SK-N-SH treated with all-trans-retinoic acid at 6 μM for 48 hours (cell line): ENCODE results near the gene SYT8.

Source experiments
- GLIS3 ChIP-seq: fragments of 250-450 bp; sonication (Bioruptor Pico); IDR thresholded peaks from 2 replicates; pipeline ENCODE4 v1.5.0; 2020; ENCODE audit warnings: mild to moderate bottlenecking, moderate library complexity
- OSR1 ChIP-seq: fragments of 250-450 bp; sonication (Bioruptor Pico); IDR thresholded peaks from 2 replicates; pipeline ENCODE4 v1.8.0; 2022; ENCODE audit warnings: moderate library complexity, mild to moderate bottlenecking, inconsistent platforms
- POU6F1 ChIP-seq: fragments of 250-450 bp; sonication (Bioruptor Pico); IDR thresholded peaks from 2 replicates; pipeline ENCODE4 v1.8.0; 2021; ENCODE audit warnings: low read depth, mild to moderate bottlenecking, moderate library complexity, borderline replicate concordance
- RARB ChIP-seq: fragments of 250-450 bp; sonication (Bioruptor Pico); IDR thresholded peaks from 2 replicates; pipeline ENCODE4 v1.8.0; 2021; ENCODE audit warnings: mild to moderate bottlenecking, moderate library complexity
- TCF4 ChIP-seq: fragments of 250-450 bp; sonication (Bioruptor Pico); IDR thresholded peaks from 2 replicates; pipeline ENCODE4 v1.8.0; 2021; ENCODE audit warnings: mild to moderate bottlenecking, moderate library complexity, borderline replicate concordance
- ZFP30 ChIP-seq: fragments of 450-650 bp; formaldehyde crosslinking; IDR thresholded peaks from 2 replicates; pipeline ENCODE4 v1.5.0; 2022; ENCODE audit warnings: mild to moderate bottlenecking, moderate library complexity
- TF ChIP-seq, protein P1 (sequence below): fragments of 250-450 bp; sonication (Bioruptor Pico); IDR thresholded peaks from 2 replicates; pipeline ENCODE4 v1.5.1; 2021; ENCODE audit warnings: mild to moderate bottlenecking, moderate library complexity
- TF ChIP-seq, protein P2 (sequence below): fragments of 250-450 bp; sonication (Bioruptor Pico); IDR thresholded peaks from 2 replicates; pipeline ENCODE4 v1.8.0; 2020; ENCODE audit warnings: mild to moderate bottlenecking, moderate library complexity, borderline replicate concordance

GRCh38 chr11:1855886-1856265 lies 21.1 kb downstream of the SYT8 start:
- TF ChIP-seq RARB (CRISPR knock-in tag) (no peak), TCF4 (CRISPR knock-in tag) (no peak), ZFP30 (CRISPR knock-in tag) (no peak), POU6F1 (CRISPR knock-in tag) (no peak), OSR1 (CRISPR knock-in tag) (no peak), GLIS3 (no peak)
- TF ChIP-seq, protein P1, sequence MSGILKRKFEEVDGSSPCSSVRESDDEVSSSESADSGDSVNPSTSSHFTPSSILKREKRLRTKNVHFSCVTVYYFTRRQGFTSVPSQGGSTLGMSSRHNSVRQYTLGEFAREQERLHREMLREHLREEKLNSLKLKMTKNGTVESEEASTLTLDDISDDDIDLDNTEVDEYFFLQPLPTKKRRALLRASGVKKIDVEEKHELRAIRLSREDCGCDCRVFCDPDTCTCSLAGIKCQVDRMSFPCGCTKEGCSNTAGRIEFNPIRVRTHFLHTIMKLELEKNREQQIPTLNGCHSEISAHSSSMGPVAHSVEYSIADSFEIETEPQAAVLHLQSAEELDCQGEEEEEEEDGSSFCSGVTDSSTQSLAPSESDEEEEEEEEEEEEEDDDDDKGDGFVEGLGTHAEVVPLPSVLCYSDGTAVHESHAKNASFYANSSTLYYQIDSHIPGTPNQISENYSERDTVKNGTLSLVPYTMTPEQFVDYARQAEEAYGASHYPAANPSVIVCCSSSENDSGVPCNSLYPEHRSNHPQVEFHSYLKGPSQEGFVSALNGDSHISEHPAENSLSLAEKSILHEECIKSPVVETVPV: no peak
- TF ChIP-seq, protein P2, sequence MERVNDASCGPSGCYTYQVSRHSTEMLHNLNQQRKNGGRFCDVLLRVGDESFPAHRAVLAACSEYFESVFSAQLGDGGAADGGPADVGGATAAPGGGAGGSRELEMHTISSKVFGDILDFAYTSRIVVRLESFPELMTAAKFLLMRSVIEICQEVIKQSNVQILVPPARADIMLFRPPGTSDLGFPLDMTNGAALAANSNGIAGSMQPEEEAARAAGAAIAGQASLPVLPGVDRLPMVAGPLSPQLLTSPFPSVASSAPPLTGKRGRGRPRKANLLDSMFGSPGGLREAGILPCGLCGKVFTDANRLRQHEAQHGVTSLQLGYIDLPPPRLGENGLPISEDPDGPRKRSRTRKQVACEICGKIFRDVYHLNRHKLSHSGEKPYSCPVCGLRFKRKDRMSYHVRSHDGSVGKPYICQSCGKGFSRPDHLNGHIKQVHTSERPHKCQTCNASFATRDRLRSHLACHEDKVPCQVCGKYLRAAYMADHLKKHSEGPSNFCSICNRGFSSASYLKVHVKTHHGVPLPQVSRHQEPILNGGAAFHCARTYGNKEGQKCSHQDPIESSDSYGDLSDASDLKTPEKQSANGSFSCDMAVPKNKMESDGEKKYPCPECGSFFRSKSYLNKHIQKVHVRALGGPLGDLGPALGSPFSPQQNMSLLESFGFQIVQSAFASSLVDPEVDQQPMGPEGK (CRISPR knock-in tag): no peak
